K562 (cell line): ENCODE results near the gene PIK3CA. TPM values are rescaled to one million over a fixed set of nuclear protein-coding genes. Genes with fewer than 3 reads are reported as not detected.

Experiments
- ATAC-seq: fragments of 200-7000 bp; cut with Tn5 transposase; 3 replicates; pipeline ENCODE4 v1.9.1; 2020; ENCODE audit warnings: moderate library complexity
- BruUV-seq: library from RNA; stranded (reverse); fragments of 400-500 nt; replicated peaks from 2 replicates; lab custom pipeline; 2021; lab: Mats Ljungman, UMichigan
- CTCF ChIA-PET: fragments of 300-600 bp; formaldehyde crosslinking; extraction: SDS; loops from one replicate; lab custom pipeline; 2021; ENCODE audit warnings: low intra/inter-chr PET ratio; lab: Yijun Ruan, JAX
- POLR2A ChIA-PET: fragments of 300-600, 350-650 bp; sonication (Branson Sonifier 250); formaldehyde crosslinking; extraction: SDS; loops from one replicate; lab custom pipeline; 2021; ENCODE audit warnings: antibody characterized with exemption, inconsistent platforms; lab: Yijun Ruan, JAX
- DNase-seq, 4 experiments: peaks; one replicate each; pipeline versions ENCODE4 v3.0.0 to v3.0.0-alpha.2; 2011 to 2018; ENCODE audit warnings: low spot score in 3 of 4, mixed read lengths in 3 of 4; ENCODE audit errors: extremely low read depth in 1 of 4
- FAIRE-seq: peaks from 2 replicates; lab custom pipeline; 2011; peaks lifted over from hg19 to GRCh38; lab: Jason Lieb, UNC
- H2AFZ ChIP-seq: 2 replicates; pipeline ENCODE4 v1.6.0; 2011; ENCODE audit warnings: low read depth, low read length, control low read depth, inconsistent platforms
- H3K27ac ChIP-seq: fragments of 200-600 bp; 3 replicates; pipeline ENCODE4 v1.8.0; 2011; ENCODE audit warnings: low read depth, mild to moderate bottlenecking, control low read depth, inconsistent platforms, low read length, moderate library complexity, mixed read lengths; ENCODE audit errors: extremely low read depth
- H3K27me3 ChIP-seq, 2 experiments: fragments of 300-600 bp in 1 of 2; 2 replicates in 1 of 2; 3 replicates in 1 of 2; pipeline versions ENCODE4 v1.6.0 to v1.8.0; 2011; ENCODE audit warnings: inconsistent platforms in 2 of 2, low read length in 2 of 2, mild to moderate bottlenecking in 1 of 2, mixed read lengths in 1 of 2, moderate library complexity in 1 of 2; ENCODE audit not compliant: control insufficient read depth in 2 of 2, insufficient read depth in 2 of 2
- H3K36me3 ChIP-seq: fragments of 300-600 bp; 3 replicates; pipeline ENCODE4 v1.8.0; 2011; ENCODE audit warnings: mild to moderate bottlenecking, low read length, inconsistent platforms; ENCODE audit not compliant: control insufficient read depth, insufficient read depth
- H3K4me1 ChIP-seq, 2 experiments: fragments of 200-600 bp in 1 of 2; replicated peaks in 1 of 2; 2 replicates in 1 of 2; 3 replicates in 1 of 2; pipeline versions ENCODE4 v1.5.1 to v1.8.0; 2011; ENCODE audit warnings: inconsistent platforms in 2 of 2, low read length in 2 of 2, mild to moderate bottlenecking in 1 of 2, mixed read lengths in 1 of 2, moderate library complexity in 1 of 2; ENCODE audit not compliant: control insufficient read depth in 2 of 2, insufficient read depth in 2 of 2
- H3K4me2 ChIP-seq: 2 replicates; pipeline ENCODE4 v1.6.1; 2011; ENCODE audit warnings: low read length, control low read depth, inconsistent platforms, mixed read lengths; ENCODE audit not compliant: insufficient read depth
- H3K4me3 ChIP-seq: fragments of 200-600 bp; sonication (generic), shearing (Covaris generic); 2 replicates; pipeline ENCODE4 v1.5.1; 2016; ENCODE audit warnings: control low read depth, inconsistent platforms
- H3K79me2 ChIP-seq: fragments of 200-600 bp; 3 replicates; pipeline ENCODE4 v1.8.0; 2011; ENCODE audit warnings: low read length, inconsistent platforms; ENCODE audit not compliant: control insufficient read depth, insufficient read depth
- H3K9ac ChIP-seq, 2 experiments: 2 replicates each; pipeline versions ENCODE4 v1.6.0 to v1.6.1; 2011; ENCODE audit warnings: low read depth in 2 of 2, low read length in 2 of 2, control low read depth in 1 of 2, inconsistent platforms in 1 of 2, mild to moderate bottlenecking in 1 of 2, mixed read lengths in 1 of 2; ENCODE audit not compliant: insufficient read depth in 1 of 2
- H3K9me1 ChIP-seq: one replicate; pipeline ENCODE4 v1.6.0; 2011; ENCODE audit warnings: inconsistent platforms, mild to moderate bottlenecking, low read length, moderate library complexity; ENCODE audit not compliant: control insufficient read depth, insufficient read depth
- H3K9me3 ChIP-seq: replicated peaks from 2 replicates; pipeline ENCODE4 v1.5.1; 2011; ENCODE audit warnings: low read depth, low read length, inconsistent platforms; ENCODE audit not compliant: control insufficient read depth, insufficient read depth
- H4K20me1 ChIP-seq: replicated peaks from 2 replicates; pipeline ENCODE4 v1.6.1; 2011; ENCODE audit warnings: low read length, inconsistent platforms, mixed read lengths; ENCODE audit not compliant: control insufficient read depth, insufficient read depth
- ARNT ChIP-seq, 2 experiments: fragments of 450-650 bp; IDR thresholded peaks; 2 replicates each; pipeline ENCODE4 v1.6.1; 2016; ENCODE audit warnings: mild to moderate bottlenecking in 1 of 2
- ATF2 ChIP-seq: sonication (generic); formaldehyde crosslinking; IDR thresholded peaks from 2 replicates; pipeline ENCODE4 v1.8.1; 2022; ENCODE audit warnings: missing genetic modification reagents
- E2F6 ChIP-seq, 2 experiments: IDR thresholded peaks; 2 replicates each; pipeline ENCODE4 v1.6.1; 2011; ENCODE audit warnings: borderline replicate concordance in 1 of 2, control low read depth in 1 of 2, low read depth in 1 of 2, low read length in 1 of 2, mild to moderate bottlenecking in 1 of 2, mixed read lengths in 1 of 2, moderate library complexity in 1 of 2; ENCODE audit not compliant: insufficient read depth in 1 of 2, insufficient read length in 1 of 2, poor library complexity in 1 of 2, severe bottlenecking in 1 of 2; ENCODE audit errors: extremely low read depth in 1 of 2
- JUNB ChIP-seq: fragments of 450-650 bp; formaldehyde crosslinking; conservative IDR thresholded peaks from 2 replicates; pipeline ENCODE4 v1.4.0; 2020; ENCODE audit warnings: mild to moderate bottlenecking
- LARP7 ChIP-seq: fragments of 450-650 bp; IDR thresholded peaks from 2 replicates; pipeline ENCODE4 v1.6.1; 2016
- MAFG ChIP-seq: fragments of 450-650 bp; conservative IDR thresholded peaks from 2 replicates; pipeline ENCODE4 v1.6.1; 2016; ENCODE audit warnings: missing genetic modification characterization, missing compliant biosample characterization
- MEF2A ChIP-seq: IDR thresholded peaks from 2 replicates; pipeline ENCODE4 v1.6.1; 2011; ENCODE audit warnings: low read depth, mild to moderate bottlenecking, low read length, moderate library complexity; ENCODE audit not compliant: control insufficient read depth
- NFRKB ChIP-seq: fragments of 450-650 bp; IDR thresholded peaks from 2 replicates; pipeline ENCODE4 v1.6.1; 2016; ENCODE audit warnings: low read depth
- NRF1 ChIP-seq, 2 experiments: fragments of 450-650 bp; IDR thresholded peaks in 1 of 2; conservative IDR thresholded peaks in 1 of 2; 2 replicates each; pipeline ENCODE4 v1.6.1; 2014; ENCODE audit warnings: mild to moderate bottlenecking in 2 of 2
- RFX5 ChIP-seq: IDR thresholded peaks from 2 replicates; pipeline ENCODE4 v1.6.1; 2011; ENCODE audit warnings: low read depth, mild to moderate bottlenecking, improper control_type of control experiment, low read length
- SMARCC2 ChIP-seq: fragments of 450-650 bp; IDR thresholded peaks from 2 replicates; pipeline ENCODE4 v1.6.1; 2017; ENCODE audit warnings: antibody characterized with exemption, moderate library complexity, mild to moderate bottlenecking, low read depth
- SRSF7 ChIP-seq: fragments of 200-400 bp; formaldehyde crosslinking; optimal IDR thresholded peaks from 2 replicates; pipeline ENCODE3; 2017; ENCODE audit warnings: mild to moderate bottlenecking, low read depth, low read length
- XRCC4 ChIP-seq: IDR thresholded peaks from one replicate; pipeline ENCODE4 v1.6.1; 2011; ENCODE audit not compliant: insufficient read depth, insufficient read length; ENCODE audit errors: extremely low read depth
- ZBTB2 ChIP-seq: fragments of 450-650 bp; IDR thresholded peaks from 2 replicates; pipeline ENCODE4 v1.6.1; 2016; ENCODE audit warnings: antibody characterized with exemption
- ZNF3 ChIP-seq: fragments of 250-450 bp; sonication (Bioruptor Pico); IDR thresholded peaks from 2 replicates; pipeline ENCODE4 v1.5.0; 2021; ENCODE audit warnings: mild to moderate bottlenecking, moderate library complexity
- ZNF780A ChIP-seq: fragments of 250-450 bp; sonication (Bioruptor Pico); IDR thresholded peaks from 2 replicates; pipeline ENCODE4 v1.5.0; 2021; ENCODE audit warnings: mild to moderate bottlenecking
- ZSCAN32 ChIP-seq: fragments of 450-650 bp; formaldehyde crosslinking; IDR thresholded peaks from 2 replicates; pipeline ENCODE4 v1.4.0; 2020; ENCODE audit warnings: mild to moderate bottlenecking, moderate library complexity
- WGBS: fragments of 100-300 bp; shearing (Covaris generic); methylation state at CpG from one replicate; pipeline ENCODE4 v1.1.6; 2016; ENCODE audit warnings: low coverage, mixed read lengths; ENCODE audit not compliant: insufficient coverage; ENCODE audit errors: missing lambda C conversion rate; 5-methylcytosine and 5-hydroxymethylcytosine counted together
- in situ Hi-C: fragments of 300-500 bp; cut with MboI; formaldehyde crosslinking; loops from 4 replicates; pipeline ENCODE4 v1.15.0; 2018; ENCODE audit warnings: inconsistent platforms, mixed read lengths
- intact Hi-C: fragments of 100-400 bp; cut with micrococcal nuclease; formaldehyde crosslinking; loops from 2 replicates; pipeline ENCODE4 v1.14.2; 2022
- polyA plus RNA-seq, 8 experiments: library from polyadenylated mRNA; depleted of rRNA in 4 of 8; stranded (reverse) in 5 of 8; unstranded in 3 of 8; fragments of >200 nt; fragmentation: Nextera tagmentation in 2 of 8; fragmentation: Illumina TruSeq in 1 of 8; extraction: Ambion mirVana in 2 of 8; extraction: Trizol in 1 of 8; gene quantifications; 2 replicates each; pipeline versions ENCODE4 v1.2.1 to v1.2.3, GENCODE V29; 2011 to 2014; ENCODE audit warnings: inconsistent platforms in 1 of 8, missing spikeins in 1 of 8
- total RNA-seq, 7 experiments: library from RNA; depleted of rRNA in 6 of 7; stranded (reverse); fragments of >200 nt in 6 of 7; fragmentation: Illumina TruSeq in 2 of 7; extraction: Trizol in 2 of 7; gene quantifications; 2 replicates each; pipeline versions ENCODE4 v1.2.1 to v1.2.3, GENCODE V29; 2011 to 2021; ENCODE audit warnings: low replicate concordance in 1 of 7
- TF ChIP-seq, protein P1 (sequence below): fragments of 250-450 bp; sonication (Bioruptor Pico); IDR thresholded peaks from 2 replicates; pipeline ENCODE4 v1.6.1; 2021; ENCODE audit warnings: mild to moderate bottlenecking
- TF ChIP-seq, protein P2 (sequence below): fragments of 450-650 bp; IDR thresholded peaks from 2 replicates; pipeline ENCODE4 v1.6.1; 2016; ENCODE audit warnings: low read depth, mild to moderate bottlenecking, moderate library complexity

The PIK3CA gene
- total and polyA plus RNA-seq, 9 of the 15 experiments (the other 6 are each of a cell fraction or from before 2014, with no cell fraction given): 3.8 to 19.4 (median 10.8) TPM

- FAIRE-seq (no peak), ATAC-seq (no peak), DNase-seq (no peak)
- Histone ChIP-seq H4K20me1 (no peaks in the 10 kb centered on the region), H3K27ac (no peak overlapping the region), H3K9ac (no peak overlapping the region), H3K9me3 (no peaks in the 10 kb centered on the region), H2AFZ (no peak overlapping the region), H3K36me3 (peaks cover 23% of the 10 kb centered on the region; the same call in 2 of the 3 replicates), H3K27me3 (no peaks in the 10 kb centered on the region), H3K9me1 (no peaks in the 10 kb centered on the region), H3K4me3 (no peak overlapping the region), H3K79me2 (0 out of 3 replicates have a peak, but pooled peaks cover 3% of the 10 kb centered on the region), H3K4me1 (no peaks in the 10 kb centered on the region), H3K4me2 (no peak overlapping the region)
- POLR2A ChIA-PET: no interaction called here
- intact Hi-C loops (no loop called here), in situ Hi-C loops (no loop called here)
- WGBS: 92% methylated on average over 2 of the region's 2 CpGs
- no TSS peak for BruUV-seq
- CTCF ChIA-PET: no interaction called here
- TF ChIP-seq E2F6 (IDR thresholded peaks at IDR 0.05; ENCODE audit: borderline replicate concordance in 1 of 2, extremely low read depth in 1 of 2, insufficient read depth in 1 of 2, insufficient read length in 1 of 2, low read depth in 1 of 2, low read length in 1 of 2, poor library complexity in 1 of 2, severe bottlenecking in 1 of 2) (no peak), NFRKB (no peak), ZSCAN32 (CRISPR knock-in tag) (no peak), ARNT (IDR thresholded peaks at IDR 0.05) (no peak), LARP7 (no peak), RFX5 (no peak), NRF1 (conservative IDR thresholded peaks at IDR 0.05 in 1 of 2, IDR thresholded peaks at IDR 0.05 in 1 of 2) (no peak), ZNF3 (CRISPR knock-in tag) (no peak), JUNB (CRISPR knock-in tag) (no peak), MEF2A (no peak), ZBTB2 (no peak), ATF2 (CRISPR knock-in tag) (no peak), ZNF780A (CRISPR knock-in tag) (no peak), SMARCC2 (no peak), SRSF7 (no peak), XRCC4 (no peak), MAFG (tag) (no peak)
- TF ChIP-seq, protein P1, sequence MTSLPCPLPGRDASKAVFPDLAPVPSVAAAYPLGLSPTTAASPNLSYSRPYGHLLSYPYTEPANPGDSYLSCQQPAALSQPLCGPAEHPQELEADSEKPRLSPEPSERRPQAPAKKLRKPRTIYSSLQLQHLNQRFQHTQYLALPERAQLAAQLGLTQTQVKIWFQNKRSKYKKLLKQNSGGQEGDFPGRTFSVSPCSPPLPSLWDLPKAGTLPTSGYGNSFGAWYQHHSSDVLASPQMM (CRISPR knock-in tag): no peak
- TF ChIP-seq, protein P2, sequence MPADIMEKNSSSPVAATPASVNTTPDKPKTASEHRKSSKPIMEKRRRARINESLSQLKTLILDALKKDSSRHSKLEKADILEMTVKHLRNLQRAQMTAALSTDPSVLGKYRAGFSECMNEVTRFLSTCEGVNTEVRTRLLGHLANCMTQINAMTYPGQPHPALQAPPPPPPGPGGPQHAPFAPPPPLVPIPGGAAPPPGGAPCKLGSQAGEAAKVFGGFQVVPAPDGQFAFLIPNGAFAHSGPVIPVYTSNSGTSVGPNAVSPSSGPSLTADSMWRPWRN: no peak
Measured at GRCh38 chr3:179200790-179201189, 52.6 kb downstream of the PIK3CA start.
